Measurements from ENCODE around the gene KCND3.

DNA sequence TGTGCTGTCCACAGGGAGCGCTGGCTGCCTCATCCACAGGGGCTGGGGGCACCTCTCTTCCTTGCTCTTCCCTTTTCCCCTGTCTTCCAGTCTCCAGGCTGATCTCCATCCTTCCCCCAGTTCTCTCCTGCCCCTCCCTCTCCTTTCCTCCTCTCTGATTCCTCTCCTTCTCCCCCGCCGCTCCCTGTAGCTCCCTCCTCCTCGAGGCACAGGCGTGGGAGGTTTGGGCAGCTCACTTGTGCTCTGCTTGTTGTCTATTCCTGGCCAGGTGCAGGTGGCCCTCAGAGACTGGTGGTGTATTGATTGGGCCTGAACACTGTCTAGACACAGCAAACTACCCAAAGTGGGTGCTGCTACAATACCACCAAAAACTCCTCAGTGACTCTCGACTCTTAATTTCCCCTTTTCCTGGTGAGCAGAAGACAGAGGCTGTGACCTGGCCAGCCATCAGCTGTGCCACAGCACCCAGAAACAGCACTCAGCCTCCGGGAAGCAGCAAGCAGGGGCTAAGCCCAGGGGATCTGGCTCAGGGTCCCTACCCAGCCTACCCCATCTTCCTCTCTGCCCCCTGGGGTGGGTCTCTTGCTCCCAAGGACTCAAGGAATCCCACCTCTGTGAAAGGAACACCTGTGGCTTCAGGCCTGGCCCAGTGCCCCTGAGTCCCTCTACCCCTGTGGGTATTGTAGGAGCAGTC, 140.5 kb downstream of the KCND3 start:
- TF ChIP-seq, protein P1, sequence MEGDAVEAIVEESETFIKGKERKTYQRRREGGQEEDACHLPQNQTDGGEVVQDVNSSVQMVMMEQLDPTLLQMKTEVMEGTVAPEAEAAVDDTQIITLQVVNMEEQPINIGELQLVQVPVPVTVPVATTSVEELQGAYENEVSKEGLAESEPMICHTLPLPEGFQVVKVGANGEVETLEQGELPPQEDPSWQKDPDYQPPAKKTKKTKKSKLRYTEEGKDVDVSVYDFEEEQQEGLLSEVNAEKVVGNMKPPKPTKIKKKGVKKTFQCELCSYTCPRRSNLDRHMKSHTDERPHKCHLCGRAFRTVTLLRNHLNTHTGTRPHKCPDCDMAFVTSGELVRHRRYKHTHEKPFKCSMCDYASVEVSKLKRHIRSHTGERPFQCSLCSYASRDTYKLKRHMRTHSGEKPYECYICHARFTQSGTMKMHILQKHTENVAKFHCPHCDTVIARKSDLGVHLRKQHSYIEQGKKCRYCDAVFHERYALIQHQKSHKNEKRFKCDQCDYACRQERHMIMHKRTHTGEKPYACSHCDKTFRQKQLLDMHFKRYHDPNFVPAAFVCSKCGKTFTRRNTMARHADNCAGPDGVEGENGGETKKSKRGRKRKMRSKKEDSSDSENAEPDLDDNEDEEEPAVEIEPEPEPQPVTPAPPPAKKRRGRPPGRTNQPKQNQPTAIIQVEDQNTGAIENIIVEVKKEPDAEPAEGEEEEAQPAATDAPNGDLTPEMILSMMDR (IDR thresholded peaks at IDR 0.05), result no peak
- no peak for TF ChIP-seq EZH2phosphoT487 (IDR thresholded peaks at IDR 0.05)

Measured in neural progenitor cell (in vitro differentiated cells).